Measurements from ENCODE around the gene RIMKLB.

DNA sequence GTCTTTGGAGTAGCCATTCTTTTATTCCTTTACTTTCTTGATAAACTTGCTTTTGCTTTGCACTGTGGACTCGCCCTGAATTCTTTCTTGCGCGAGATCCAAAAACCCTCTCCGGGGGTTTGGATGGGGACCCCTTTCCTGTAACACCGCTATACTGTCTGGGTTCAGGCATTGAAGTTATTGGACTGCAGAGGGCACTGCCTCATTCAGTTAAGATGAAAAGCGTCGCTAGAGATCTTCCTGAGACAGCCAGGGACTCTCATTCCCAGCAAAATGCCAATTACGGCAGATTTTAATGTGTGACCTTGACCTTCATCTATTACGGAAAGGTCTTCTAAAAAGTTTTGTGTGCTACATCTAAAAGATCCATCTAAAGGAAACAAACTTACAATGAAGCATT lies 17.3 kb upstream of the RIMKLB start:
- no peak for TF ChIP-seq SNAI2 (CRISPR knock-in tag; IDR thresholded peaks at IDR 0.05)
- TF ChIP-seq, protein P1, sequence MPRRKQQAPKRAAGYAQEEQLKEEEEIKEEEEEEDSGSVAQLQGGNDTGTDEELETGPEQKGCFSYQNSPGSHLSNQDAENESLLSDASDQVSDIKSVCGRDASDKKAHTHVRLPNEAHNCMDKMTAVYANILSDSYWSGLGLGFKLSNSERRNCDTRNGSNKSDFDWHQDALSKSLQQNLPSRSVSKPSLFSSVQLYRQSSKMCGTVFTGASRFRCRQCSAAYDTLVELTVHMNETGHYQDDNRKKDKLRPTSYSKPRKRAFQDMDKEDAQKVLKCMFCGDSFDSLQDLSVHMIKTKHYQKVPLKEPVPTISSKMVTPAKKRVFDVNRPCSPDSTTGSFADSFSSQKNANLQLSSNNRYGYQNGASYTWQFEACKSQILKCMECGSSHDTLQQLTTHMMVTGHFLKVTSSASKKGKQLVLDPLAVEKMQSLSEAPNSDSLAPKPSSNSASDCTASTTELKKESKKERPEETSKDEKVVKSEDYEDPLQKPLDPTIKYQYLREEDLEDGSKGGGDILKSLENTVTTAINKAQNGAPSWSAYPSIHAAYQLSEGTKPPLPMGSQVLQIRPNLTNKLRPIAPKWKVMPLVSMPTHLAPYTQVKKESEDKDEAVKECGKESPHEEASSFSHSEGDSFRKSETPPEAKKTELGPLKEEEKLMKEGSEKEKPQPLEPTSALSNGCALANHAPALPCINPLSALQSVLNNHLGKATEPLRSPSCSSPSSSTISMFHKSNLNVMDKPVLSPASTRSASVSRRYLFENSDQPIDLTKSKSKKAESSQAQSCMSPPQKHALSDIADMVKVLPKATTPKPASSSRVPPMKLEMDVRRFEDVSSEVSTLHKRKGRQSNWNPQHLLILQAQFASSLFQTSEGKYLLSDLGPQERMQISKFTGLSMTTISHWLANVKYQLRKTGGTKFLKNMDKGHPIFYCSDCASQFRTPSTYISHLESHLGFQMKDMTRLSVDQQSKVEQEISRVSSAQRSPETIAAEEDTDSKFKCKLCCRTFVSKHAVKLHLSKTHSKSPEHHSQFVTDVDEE (CRISPR knock-in tag; IDR thresholded peaks at IDR 0.05): no peak
- TF ChIP-seq, protein P2, sequence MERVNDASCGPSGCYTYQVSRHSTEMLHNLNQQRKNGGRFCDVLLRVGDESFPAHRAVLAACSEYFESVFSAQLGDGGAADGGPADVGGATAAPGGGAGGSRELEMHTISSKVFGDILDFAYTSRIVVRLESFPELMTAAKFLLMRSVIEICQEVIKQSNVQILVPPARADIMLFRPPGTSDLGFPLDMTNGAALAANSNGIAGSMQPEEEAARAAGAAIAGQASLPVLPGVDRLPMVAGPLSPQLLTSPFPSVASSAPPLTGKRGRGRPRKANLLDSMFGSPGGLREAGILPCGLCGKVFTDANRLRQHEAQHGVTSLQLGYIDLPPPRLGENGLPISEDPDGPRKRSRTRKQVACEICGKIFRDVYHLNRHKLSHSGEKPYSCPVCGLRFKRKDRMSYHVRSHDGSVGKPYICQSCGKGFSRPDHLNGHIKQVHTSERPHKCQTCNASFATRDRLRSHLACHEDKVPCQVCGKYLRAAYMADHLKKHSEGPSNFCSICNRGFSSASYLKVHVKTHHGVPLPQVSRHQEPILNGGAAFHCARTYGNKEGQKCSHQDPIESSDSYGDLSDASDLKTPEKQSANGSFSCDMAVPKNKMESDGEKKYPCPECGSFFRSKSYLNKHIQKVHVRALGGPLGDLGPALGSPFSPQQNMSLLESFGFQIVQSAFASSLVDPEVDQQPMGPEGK (CRISPR knock-in tag; IDR thresholded peaks at IDR 0.05; ENCODE audit: borderline replicate concordance): no peak
- TF ChIP-seq ZNF70 (CRISPR knock-in tag; IDR thresholded peaks at IDR 0.05): no peak
